Neuron (in vitro differentiated cells): ENCODE measurements around the gene CDK8.
"Not testable (repeated sequence)": the region's sequence is repeated elsewhere in the genome, so short reads cannot be mapped to it uniquely, and the experiment has no call there.

Experiments used
- H2AFZ ChIP-seq: one replicate; pipeline ENCODE4 v1.6.1; 2013; ENCODE audit warnings: low read depth, mild to moderate bottlenecking, inconsistent platforms, low read length, moderate library complexity
- H3K27me3 ChIP-seq: one replicate; pipeline ENCODE4 v1.6.1; 2013; ENCODE audit warnings: low read length; ENCODE audit not compliant: insufficient read depth
- H3K36me3 ChIP-seq: one replicate; pipeline ENCODE4 v1.6.1; 2013; ENCODE audit warnings: low read length; ENCODE audit not compliant: insufficient read depth
- H3K4me1 ChIP-seq: one replicate; pipeline ENCODE4 v1.6.1; 2013; ENCODE audit warnings: low read length; ENCODE audit not compliant: insufficient read depth
- H3K4me3 ChIP-seq: 2 replicates; pipeline ENCODE4 v1.5.1; 2013; ENCODE audit warnings: mild to moderate bottlenecking, low read length, moderate library complexity
- H3K9me3 ChIP-seq: one replicate; pipeline ENCODE4 v1.6.1; 2013; ENCODE audit warnings: low read length

Gene CDK8

GRCh38 chr13:26257049-26257448 is 3.1 kb downstream of the CDK8 start:
- Histone ChIP-seq H3K4me1 (peaks cover 26% of the 10 kb centered on the region), H3K36me3 (no peaks in the 10 kb centered on the region), H3K4me3 (peak overlapping the region; percentile 89), H2AFZ (no peak overlapping the region), H3K27me3 (no peaks in the 10 kb centered on the region), H3K9me3 (no peaks in the 10 kb centered on the region)

- Histone ChIP-seq H3K27me3 (no peaks in the 10 kb centered on the region), H3K4me3 (no peak overlapping the region), H3K36me3 (no peaks in the 10 kb centered on the region), H3K4me1 (peaks cover 23% of the 10 kb centered on the region), H3K9me3 (no peaks in the 10 kb centered on the region), H2AFZ (no peak overlapping the region)
Measured at GRCh38 chr13:26259634-26260033, 5.7 kb downstream of the CDK8 start.

GRCh38 chr13:26262156-26262555 is 8.2 kb downstream of the CDK8 start:
- H3K9me3 ChIP-seq = no peaks in the 10 kb centered on the region
- H3K4me3 ChIP-seq = no peak overlapping the region
- no peak overlapping the region for H2AFZ ChIP-seq
- peaks cover 9% of the 10 kb centered on the region for H3K4me1 ChIP-seq
- no peaks in the 10 kb centered on the region for H3K36me3 ChIP-seq
- no peaks in the 10 kb centered on the region for H3K27me3 ChIP-seq

- H3K4me1 ChIP-seq = no peaks in the 10 kb centered on the region
- no peaks in the 10 kb centered on the region for H3K27me3 ChIP-seq
- no peaks in the 10 kb centered on the region for H3K9me3 ChIP-seq
- no peaks in the 10 kb centered on the region for H3K36me3 ChIP-seq
- no peak overlapping the region for H2AFZ ChIP-seq
- no peak overlapping the region for H3K4me3 ChIP-seq
Measured at GRCh38 chr13:26266311-26266710, 12.4 kb downstream of the CDK8 start.

GRCh38 chr13:26270707-26271106 is 16.8 kb downstream of the CDK8 start:
- H3K9me3 ChIP-seq = no peaks in the 10 kb centered on the region

GRCh38 chr13:26272621-26273020 is 18.7 kb downstream of the CDK8 start:
- H3K4me1 ChIP-seq = no peaks in the 10 kb centered on the region
- no peak overlapping the region for H3K4me3 ChIP-seq
- no peaks in the 10 kb centered on the region for H3K36me3 ChIP-seq
- H3K27me3 ChIP-seq = no peaks in the 10 kb centered on the region
- no peak overlapping the region for H2AFZ ChIP-seq
- no peaks in the 10 kb centered on the region for H3K9me3 ChIP-seq

More at GRCh38 chr13:26270707-26271106, 16.8 kb downstream of the CDK8 start:
- Histone ChIP-seq H2AFZ (no peak overlapping the region), H3K4me3 (no peak overlapping the region), H3K27me3 (no peaks in the 10 kb centered on the region), H3K36me3 (no peaks in the 10 kb centered on the region), H3K4me1 (no peaks in the 10 kb centered on the region)

- H2AFZ ChIP-seq = no peak overlapping the region
- no peaks in the 10 kb centered on the region for H3K27me3 ChIP-seq
- H3K9me3 ChIP-seq = peaks cover 12% of the 10 kb centered on the region
- H3K4me1 ChIP-seq = no peaks in the 10 kb centered on the region
- H3K36me3 ChIP-seq = peaks cover 12% of the 10 kb centered on the region
- H3K4me3 ChIP-seq = no peak overlapping the region
Measured at GRCh38 chr13:26280295-26280694, 26.4 kb downstream of the CDK8 start.

- Histone ChIP-seq H2AFZ (no peak overlapping the region), H3K4me1 (no peaks in the 10 kb centered on the region), H3K4me3 (no peak overlapping the region), H3K9me3 (peaks cover 12% of the 10 kb centered on the region), H3K27me3 (no peaks in the 10 kb centered on the region), H3K36me3 (peaks cover 12% of the 10 kb centered on the region)
Measured at GRCh38 chr13:26280822-26281221, 26.9 kb downstream of the CDK8 start.

GRCh38 chr13:26285911-26286310 is 32.0 kb downstream of the CDK8 start:
- H3K4me3 ChIP-seq, H3K9me3 ChIP-seq, H3K36me3 ChIP-seq, H3K27me3 ChIP-seq, H2AFZ ChIP-seq, H3K4me1 ChIP-seq: not testable (repeated sequence)

GRCh38 chr13:26288838-26289237 is 34.9 kb downstream of the CDK8 start:
- H3K27me3 ChIP-seq, H3K36me3 ChIP-seq, H3K4me1 ChIP-seq, H3K9me3 ChIP-seq, H3K4me3 ChIP-seq, H2AFZ ChIP-seq: not testable (repeated sequence)

GRCh38 chr13:26295812-26296211 is 41.9 kb downstream of the CDK8 start:
- Histone ChIP-seq H3K4me3 (no peak overlapping the region), H3K36me3 (no peaks in the 10 kb centered on the region), H2AFZ (no peak overlapping the region), H3K27me3 (no peaks in the 10 kb centered on the region), H3K4me1 (no peaks in the 10 kb centered on the region), H3K9me3 (peaks cover 2% of the 10 kb centered on the region)

GRCh38 chr13:26299168-26299750 is 45.3 kb downstream of the CDK8 start:
- H3K27me3 ChIP-seq = no peaks in the 10 kb centered on the region
- H3K4me3 ChIP-seq = no peak overlapping the region
- no peak overlapping the region for H2AFZ ChIP-seq

GRCh38 chr13:26300140-26300539 is 46.2 kb downstream of the CDK8 start:
- Histone ChIP-seq H3K9me3 (no peaks in the 10 kb centered on the region), H3K4me3 (no peak overlapping the region), H3K36me3 (no peaks in the 10 kb centered on the region), H3K27me3 (no peaks in the 10 kb centered on the region), H2AFZ (no peak overlapping the region), H3K4me1 (no peaks in the 10 kb centered on the region)

More at GRCh38 chr13:26299168-26299750, 45.3 kb downstream of the CDK8 start:
- Histone ChIP-seq H3K9me3 (no peaks in the 10 kb centered on the region), H3K4me1 (no peaks in the 10 kb centered on the region), H3K36me3 (no peaks in the 10 kb centered on the region)

- Histone ChIP-seq H3K4me3 (no peak overlapping the region), H3K27me3 (no peaks in the 10 kb centered on the region), H3K4me1 (no peaks in the 10 kb centered on the region), H3K9me3 (no peaks in the 10 kb centered on the region), H2AFZ (no peak overlapping the region), H3K36me3 (no peaks in the 10 kb centered on the region)
Measured at GRCh38 chr13:26305676-26306075, 51.7 kb downstream of the CDK8 start.
